HUDEP-2 (cell line): ENCODE measurements around the gene ZSCAN12.

Source experiments
- DNase-seq, 76 experiments: peaks; one replicate each; lab custom pipeline; 2025; ENCODE audit not compliant: unreplicated experiment in 76 of 76; lab: John Stamatoyannopoulos, UW

Gene ZSCAN12

DNA sequence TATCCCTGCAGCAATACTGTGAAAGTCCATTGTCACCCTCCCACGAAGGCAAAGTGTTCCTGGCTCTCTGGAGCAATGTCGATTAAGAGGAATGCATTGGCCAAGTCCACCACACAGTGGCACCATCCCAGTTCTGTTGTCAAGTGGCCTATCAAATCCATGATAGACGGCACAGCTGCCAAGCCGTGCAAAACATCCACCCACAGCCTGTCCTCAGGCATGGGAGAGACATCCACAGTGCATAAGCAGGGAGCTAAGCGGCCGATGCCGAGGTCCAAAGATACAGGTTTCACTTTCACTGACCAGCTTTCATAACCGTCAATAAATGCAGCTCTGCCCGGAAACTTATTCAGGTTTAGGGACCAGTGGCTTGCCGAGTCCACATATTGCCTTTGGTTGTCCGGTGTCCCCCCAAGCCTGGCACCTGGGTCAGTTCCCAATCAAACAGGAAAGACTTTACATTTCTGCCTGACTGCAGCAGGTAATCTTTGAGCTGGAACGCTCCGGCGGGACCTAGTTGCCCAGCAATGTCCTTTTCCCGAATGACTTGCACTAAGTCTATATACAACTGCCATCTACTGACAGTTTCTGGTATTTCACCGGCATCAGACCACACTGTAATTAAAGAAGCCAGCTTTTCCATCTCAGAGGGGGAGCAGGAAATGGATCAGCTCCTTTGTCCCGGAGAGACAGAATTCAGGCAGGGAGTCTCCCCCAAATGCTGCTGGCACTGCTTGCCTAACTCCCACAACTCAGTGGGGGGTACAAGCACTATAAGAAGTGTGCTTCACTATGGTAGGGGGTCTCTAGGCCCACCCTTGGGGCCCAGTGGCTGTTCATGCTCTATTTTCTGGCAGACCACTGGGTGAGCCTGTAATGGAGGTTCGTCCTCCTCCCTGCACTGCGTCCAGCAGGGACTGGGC lies 43.5 kb downstream of the ZSCAN12 start:
- DNase-seq, result peak in 74 of 76 experiments; percentile 53 to 92 (median 78)

DNA sequence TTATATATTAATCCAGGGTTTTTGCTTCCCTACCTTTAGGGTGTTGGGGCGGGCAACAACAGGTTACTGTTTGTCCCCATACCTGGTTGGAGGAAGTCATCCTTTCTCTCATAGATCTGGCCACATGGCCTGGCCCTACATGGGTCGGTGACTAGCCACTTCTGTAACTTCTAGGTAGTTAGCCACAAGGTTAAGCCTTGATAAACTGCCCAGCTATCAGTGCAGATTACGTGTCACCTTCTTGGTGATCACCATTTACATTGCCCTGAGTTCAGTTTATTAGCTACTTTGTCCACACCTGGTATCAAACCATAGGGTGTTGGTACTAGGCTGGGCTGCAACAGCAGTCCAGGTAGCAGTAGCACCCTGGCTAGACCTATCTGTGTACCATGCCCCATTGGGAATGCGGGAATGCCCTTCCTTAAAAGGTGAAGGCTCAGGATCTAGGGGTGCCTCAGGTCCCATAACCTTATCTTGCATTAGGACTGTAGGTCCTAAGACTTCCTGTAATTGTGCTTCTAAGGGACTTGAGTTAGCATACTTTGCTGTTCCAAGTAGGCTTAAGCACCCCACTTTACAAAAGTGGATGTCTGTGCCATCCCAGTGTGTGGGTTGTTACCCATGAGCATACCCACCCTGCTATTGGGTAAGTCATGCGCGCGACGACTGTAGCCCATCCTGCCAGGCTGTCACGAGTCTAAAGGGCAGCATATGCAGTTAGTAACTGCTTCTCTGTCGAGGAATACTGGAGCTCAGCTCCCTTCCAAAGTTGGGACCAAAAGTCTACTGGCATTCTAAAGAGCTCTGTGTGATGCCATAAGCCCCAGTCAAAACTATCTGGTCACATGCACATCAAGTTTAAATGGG lies 44.6 kb downstream of the ZSCAN12 start:
- peak in 1 of 76 experiments; percentile 55 for DNase-seq

DNA sequence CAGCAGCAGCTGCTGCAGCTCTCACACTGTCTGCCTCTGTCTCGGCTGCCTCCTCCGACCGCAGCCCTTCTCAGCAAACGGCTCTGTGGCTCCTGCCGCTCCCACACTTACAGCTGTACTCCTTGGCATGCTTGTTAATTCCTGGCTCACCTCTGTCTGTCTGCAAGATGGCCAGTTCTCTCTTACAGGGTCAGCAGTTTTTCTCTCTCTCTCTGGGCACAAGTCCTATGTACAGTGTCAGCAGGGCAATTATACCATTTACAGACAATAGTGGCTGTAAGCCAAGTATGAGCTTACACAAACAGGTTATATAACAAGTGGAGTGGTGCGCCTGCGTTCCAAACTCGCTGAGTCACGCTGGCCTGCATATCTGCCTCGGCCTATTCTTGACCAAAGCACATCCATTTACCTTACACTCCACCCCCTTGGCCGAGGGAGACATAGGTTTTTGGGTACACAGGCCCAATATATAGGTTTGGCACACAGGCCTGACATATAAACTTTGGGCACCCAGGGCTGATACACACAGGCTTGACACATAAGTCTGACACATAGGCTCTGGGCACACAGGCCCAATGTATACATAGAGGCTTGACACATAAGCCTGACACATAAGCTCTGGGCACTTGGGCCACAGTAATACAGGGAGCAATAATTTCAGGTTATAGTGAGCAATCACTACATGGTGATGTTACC lies 45.4 kb downstream of the ZSCAN12 start:
- peak in 9 of 76 experiments; percentile 30 to 71 (median 62) for DNase-seq

DNA sequence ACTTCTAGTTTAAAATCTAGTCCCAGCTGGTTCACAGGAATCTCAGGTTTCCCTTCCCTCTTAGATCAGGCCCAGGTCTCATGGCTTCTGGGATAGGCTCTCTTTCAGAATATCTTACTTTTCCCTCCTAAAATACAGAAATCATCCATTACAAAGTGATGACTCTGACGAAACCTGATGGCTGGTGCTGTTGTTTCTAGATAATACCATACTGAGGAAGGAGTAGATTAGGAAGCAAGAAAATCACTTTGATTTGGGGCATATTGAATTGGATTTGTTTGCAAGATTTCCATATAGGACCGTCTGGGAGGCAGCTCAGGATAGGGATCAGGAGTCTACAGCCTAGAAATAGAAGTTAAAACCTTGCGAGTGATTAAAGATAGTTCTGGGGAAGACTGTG lies 46.2 kb downstream of the ZSCAN12 start:
- DNase-seq, result no peak

DNA sequence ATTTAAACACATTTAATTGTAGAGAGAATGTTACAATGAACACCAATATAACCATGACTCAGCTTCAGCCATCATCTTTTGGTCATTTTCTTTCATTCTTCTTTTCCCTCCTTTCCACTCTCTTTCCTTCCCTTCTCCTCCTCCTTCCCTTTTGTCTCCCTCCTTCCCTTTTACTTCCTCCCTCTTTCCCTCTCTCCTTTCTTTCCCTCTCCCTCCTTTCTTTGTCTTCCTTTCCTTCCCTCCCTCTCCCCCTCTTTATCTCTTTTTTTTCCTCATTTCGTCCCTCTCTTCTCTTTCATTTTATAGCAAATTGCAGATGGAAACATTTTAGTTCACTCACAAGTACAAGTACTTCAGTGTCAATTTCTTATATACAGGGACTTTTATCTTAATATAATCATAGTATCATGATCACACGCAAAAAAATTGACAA lies 48.0 kb downstream of the ZSCAN12 start:
- no peak for DNase-seq

DNA sequence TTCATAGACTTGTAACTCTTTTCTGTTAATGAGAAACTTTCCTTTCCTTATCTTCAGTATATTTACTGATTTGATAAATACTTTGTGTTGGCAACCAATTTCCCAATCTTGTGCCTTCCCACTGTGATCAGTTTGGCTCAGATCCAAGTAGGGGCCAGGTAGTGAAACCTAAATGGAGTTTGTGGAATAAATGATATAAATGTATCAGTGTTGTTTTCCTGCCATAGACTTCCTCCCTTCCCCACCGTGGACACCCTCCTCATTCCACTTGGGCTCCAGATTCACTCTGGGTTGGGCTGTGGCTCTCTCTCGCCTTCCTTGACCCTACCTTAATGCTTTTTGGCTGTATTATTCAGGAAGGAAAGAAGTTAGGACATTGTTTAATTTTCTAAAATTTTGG lies 48.5 kb downstream of the ZSCAN12 start:
- peak in 9 of 76 experiments; percentile 15 to 61 (median 33) for DNase-seq

DNA sequence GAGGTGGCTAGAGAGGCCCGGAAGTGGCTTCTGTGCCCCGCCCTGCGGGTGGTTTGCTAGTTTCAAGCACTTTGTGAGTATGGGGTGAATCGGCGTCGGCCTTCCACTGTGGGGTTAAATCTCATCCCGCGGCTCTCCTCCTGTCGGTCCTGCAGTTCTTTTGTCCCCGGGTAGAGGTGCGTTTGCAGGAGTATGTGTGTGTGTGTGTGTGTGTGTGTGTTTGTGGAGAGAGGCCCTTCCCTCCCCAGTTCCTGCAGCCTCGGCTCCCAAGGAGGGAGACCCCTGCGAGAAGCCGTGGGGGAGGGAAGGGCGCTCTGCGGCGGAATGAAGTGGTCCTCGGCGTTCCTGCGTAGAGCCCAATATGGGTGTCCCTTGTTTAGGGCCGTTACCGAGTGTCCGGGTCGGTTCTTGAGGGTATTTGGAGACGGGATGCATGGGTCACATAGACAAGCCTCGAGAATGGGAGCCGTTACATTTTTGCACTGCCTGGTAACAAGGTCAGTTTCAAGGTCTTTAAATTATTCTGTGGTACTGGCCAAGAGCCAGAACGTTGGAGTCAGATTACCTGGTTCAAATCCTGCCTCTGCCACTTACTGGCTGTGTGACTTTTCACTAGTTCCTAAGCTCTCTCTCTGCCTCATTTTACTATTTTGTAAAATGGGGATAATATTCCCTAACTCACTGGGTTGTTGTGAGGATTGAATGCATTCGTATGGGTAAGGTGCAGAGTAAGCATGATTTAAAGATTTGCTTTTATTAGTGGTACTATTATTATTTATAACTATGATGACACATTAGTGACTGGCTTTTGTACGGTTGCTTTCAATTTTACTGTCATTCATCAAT lies 49.4 kb downstream of the ZSCAN12 start, which contains the start of gene ZKSCAN3:
TSS of gene ZKSCAN3 (plus strand) at position 56 of the 846 bp plus-strand sequence. CDS start 9,640 bp downstream, outside the sequence.
- DNase-seq, result peak in 74 of 76 experiments; percentile 65 to 94 (median 88)

DNA sequence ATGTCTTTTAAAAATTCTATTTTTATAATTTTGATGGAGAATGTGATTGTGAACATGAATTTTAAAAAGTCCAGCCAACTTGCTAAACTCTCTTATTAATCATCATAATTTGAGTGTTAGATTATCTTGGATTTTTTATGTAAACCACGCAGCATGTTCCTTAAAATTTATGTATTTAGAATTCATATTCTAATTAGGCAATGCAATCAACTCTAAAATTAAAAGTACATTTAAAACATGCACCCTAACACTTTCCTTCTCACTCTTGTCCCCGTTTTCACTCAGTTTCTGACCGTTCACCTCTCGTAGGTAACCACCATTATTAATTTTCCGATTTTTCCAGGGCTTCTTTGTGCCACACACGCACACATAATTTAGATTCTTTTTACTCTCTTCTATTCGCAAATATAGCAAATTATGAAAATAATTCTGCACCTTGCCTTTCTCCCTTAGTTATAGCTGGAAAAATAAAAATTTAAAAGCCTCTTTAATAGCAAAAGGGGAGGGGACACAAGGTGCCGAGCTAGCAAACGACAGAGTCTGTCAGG lies 50.1 kb downstream of the ZSCAN12 start:
- no peak for DNase-seq

DNA sequence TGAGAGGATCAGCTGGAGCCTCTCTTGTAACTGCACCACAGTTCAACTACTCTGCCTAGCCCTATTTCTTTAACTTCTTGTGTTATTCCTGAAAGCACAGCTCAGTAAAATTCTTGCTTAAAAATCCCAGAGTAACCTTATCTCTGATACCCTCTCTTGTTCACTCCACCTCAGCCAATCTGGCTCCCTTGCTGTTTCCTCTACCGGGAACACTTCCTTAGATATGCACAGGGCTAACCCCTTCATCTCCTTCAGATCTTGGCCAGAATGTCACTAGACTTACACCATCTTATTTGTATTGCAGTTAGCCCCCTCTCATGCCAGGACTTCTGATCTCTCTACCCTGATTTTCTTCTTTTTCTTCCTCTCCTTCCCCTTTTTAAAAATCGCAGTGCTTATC lies 52.4 kb downstream of the ZSCAN12 start:
- peak in 1 of 76 experiments; percentile 24 for DNase-seq

DNA sequence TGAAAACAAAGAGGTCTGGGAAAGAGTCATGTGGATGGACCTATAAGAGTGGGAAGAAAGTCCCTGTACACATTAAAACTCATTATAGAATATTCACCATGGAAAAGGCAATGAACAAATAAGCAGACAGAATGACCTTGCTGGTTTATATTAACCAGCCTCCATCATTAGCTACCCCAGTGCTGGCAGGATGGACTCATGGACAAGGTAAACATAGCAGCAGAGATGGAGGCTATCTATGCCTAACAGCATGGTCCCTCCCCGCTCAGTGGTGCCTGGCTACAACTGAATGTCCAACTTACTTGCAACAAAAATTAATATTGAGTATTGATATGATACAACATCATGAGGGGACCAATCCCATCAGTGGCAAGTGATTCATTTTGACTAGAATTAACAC lies 54.3 kb downstream of the ZSCAN12 start:
- no peak for DNase-seq

DNA sequence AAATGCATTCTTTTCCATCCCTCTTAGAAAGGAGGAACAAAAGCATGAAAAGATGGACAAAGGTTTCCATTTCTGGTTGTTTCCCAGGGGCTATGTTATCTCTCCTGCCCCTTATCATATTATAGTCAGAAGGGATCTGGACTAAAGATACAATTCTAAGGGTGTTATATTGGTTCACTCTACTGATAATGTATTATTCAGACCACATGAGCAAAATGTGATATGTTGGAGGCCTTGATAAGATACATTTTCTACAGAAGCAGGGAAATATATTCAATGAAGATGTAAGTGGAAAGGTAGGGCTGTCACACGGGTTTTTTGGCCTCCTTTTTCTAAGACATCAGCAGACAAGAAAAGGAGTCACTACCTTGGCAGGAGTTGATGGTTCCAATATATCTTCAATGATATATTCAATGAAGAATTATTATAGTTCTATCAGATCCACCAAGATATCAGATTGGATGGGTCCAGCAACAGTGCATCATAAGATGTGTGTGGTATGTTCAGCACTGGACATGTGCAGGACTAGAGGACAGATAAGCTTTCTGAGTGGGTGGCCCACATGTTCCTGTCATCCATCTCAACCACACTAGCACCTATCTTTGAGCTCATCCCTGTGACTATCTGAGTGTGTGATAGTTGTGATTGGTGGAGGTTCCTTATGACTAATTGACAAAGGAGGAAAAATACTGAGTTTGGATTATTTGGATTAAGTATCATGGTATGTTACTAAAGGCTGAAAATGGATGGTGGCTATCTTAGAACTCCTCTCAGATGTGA lies 55.5 kb downstream of the ZSCAN12 start:
- DNase-seq, result peak in 63 of 76 experiments; percentile 16 to 94 (median 67)

DNA sequence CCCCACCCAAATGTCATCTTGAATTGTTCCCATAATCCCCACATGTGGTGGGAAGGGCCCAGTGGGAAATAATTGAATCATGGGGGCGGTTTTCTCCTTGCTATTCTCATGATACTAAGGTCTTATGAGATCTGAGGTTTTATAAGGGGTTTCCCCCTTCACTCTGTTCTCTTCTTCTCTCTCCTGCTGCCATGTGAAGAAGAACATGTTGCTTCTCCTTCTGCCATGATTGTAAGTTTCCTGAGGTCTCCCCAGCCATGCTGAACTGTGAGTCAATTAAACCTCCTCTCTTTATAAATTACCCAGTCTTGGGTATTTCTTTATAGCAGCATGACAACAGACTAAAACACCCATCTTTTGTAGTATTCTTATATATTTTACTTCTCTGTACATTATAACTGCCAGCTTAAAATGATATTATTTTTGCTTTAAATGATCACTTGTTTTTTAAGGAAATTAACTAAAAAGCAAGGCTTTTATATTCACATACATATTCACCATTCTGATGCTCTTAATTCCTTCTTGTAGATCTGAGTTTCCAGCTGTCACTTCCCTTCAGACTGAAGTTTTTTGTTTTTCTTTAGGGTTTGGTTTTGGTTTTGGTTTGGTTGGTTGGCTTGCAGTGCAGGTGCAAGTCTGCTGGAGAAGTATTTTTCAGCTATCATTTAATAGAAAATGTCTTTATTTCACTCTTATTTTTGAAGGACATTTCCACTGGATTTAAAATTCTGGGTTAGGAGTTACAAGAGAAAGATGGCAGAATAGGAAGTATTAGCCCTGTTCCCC lies 59.0 kb downstream of the ZSCAN12 start:
- no peak for DNase-seq

DNA sequence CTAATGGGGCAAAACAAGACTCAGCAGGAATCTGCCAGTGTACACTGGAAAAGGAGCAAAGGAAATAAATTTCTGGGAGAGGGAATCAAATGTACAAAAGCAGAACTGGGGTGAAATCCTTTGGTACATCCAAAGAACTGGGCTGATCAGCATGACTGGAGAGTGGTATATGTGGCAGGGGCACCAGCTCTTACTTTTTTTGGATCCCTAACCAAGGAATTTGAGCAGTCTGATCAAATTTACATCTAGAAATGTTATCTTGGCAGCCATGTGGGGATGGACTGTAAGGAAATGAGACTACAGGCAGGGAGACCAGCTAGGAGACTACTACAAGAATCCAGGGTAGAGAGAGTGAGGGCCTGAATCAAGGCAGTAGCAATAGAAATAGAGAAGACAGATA lies 62.4 kb downstream of the ZSCAN12 start:
- peak in 19 of 76 experiments; percentile 31 to 75 (median 41) for DNase-seq

DNA sequence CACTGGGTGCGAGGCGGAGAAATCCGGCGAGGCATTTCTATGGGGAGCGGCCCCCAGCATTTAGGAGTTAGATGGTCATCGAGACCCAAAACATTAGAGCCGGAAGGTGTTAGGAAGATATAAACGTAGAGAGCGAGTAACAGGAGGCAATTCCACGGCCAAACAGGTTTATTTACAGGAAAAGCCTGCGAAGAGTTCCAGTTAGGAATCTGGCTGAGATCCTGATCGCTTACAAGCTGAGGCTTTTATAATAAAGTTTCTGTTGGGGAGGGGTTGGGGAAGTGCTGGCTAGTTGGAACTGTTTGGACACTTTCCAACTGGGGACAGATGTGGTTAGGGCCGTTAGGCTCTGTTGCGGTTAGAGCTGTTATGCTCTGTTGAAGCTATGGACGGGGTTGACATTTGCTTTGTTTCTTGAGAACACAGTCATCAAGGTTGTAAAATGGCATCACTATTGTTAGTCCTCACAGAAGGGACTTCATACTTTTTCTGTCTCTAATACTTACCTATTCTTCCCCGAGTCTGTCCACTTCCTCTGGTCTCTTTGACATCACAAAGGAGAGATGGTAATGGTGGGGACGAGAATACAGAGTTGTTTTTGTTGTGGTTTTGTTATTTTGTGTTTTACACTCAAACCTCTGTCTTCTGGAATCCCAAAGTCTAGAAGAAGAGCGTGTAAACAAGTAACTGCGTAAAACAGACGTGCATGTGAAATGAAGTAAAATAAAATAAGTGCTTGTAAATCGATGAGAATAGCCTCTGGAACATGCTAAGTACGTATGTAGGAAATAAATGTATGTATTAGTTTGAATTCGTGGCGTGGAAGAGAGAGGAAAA lies 63.0 kb downstream of the ZSCAN12 start:
- DNase-seq, result peak in 72 of 76 experiments; percentile 46 to 97 (median 82)

DNA sequence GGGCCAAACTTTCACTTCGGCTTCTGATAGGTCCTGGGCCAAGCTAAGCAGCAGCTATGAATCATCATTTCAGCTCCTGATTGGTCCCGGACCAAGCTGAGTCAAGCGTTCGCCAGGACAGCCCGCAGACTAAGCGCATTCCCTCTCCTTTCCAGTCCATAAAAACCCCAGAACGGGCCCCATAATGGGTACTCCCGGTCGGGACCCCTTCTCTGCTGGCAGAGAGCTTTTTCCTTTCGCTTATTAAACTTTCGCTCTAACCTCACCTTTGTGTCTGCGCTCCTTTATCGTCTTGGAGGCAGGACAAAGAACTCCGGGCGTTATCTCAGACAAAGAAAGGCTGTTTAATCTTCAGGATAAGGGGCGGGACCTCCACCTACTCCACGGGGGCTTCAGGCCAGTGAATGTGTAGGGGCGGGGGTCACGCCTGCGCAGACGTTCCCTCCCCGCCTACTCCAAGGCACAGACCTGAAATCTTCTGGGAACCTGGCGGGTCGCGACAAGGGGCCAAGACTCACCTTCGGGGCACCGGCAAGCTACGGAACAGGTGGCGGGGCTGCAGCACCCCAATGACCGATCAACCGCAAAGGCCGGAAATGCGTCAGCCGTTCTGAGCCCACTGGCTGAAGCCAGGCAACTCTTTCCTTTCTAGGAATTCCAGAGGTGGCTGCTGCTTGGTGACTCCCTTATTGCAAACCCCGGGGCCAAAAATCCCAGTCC lies 63.8 kb downstream of the ZSCAN12 start, which contains the start of gene ZSCAN31:
TSS of gene ZSCAN31 (minus strand) at position 585 of the 720 bp plus-strand sequence. CDS start 6,465 bp downstream, outside the sequence.
- peak; percentile 90 to 100 (median 98) for DNase-seq

DNA sequence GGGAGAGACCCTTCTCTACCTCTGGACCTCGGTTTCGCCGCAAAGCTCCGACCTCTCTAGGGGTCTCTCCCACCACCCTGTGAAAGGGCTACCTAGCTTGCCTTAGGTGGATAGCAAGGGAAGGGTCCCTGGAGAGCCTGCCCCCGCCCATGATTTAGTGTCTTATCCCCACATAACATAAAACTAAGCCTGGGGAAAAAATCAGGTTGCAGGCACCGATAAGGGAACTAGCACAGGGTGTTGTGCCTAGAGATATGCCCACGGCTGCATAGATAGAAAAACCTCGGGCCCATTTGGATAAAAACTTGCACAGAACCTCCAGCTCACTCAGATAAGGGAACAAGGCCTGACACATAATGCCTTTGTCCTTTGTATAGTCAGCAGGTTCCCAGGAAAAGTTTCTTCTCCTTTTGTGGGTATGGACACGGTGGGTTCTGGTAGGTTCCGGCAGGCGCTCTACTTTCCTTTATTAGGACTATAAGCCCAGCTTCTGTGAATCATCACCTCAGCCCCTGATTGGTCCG lies 64.4 kb downstream of the ZSCAN12 start:
- peak in 71 of 76 experiments; percentile 73 to 98 (median 92) for DNase-seq
